Measurements from ENCODE around the gene MICAL1.

- TF ChIP-seq, protein P1, sequence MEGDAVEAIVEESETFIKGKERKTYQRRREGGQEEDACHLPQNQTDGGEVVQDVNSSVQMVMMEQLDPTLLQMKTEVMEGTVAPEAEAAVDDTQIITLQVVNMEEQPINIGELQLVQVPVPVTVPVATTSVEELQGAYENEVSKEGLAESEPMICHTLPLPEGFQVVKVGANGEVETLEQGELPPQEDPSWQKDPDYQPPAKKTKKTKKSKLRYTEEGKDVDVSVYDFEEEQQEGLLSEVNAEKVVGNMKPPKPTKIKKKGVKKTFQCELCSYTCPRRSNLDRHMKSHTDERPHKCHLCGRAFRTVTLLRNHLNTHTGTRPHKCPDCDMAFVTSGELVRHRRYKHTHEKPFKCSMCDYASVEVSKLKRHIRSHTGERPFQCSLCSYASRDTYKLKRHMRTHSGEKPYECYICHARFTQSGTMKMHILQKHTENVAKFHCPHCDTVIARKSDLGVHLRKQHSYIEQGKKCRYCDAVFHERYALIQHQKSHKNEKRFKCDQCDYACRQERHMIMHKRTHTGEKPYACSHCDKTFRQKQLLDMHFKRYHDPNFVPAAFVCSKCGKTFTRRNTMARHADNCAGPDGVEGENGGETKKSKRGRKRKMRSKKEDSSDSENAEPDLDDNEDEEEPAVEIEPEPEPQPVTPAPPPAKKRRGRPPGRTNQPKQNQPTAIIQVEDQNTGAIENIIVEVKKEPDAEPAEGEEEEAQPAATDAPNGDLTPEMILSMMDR (IDR thresholded peaks at IDR 0.05; ENCODE audit: insufficient read depth, low read length), result no peak
- TF ChIP-seq SPI1 (IDR thresholded peaks at IDR 0.05; ENCODE audit: borderline replicate concordance, low read depth) (no peak), REST (IDR thresholded peaks at IDR 0.05; ENCODE audit: insufficient replicate concordance, low read depth) (no peak), POLR2AphosphoS5 (IDR thresholded peaks at IDR 0.05; ENCODE audit: low read depth) (no peak)
Observed at GRCh38 chr6:109417646-109418045, 37.9 kb downstream of the MICAL1 start.
